Regular cardiac myocyte (primary cell): ENCODE results near the gene TP53RK. TPM values are rescaled to one million over a fixed set of nuclear protein-coding genes. Genes with fewer than 3 reads are reported as not detected.

Source experiments
- total RNA-seq: library from RNA; depleted of rRNA; stranded (reverse); fragments of >200 nt; gene quantifications from 2 replicates; pipeline ENCODE4 v1.2.3, GENCODE V29; 2014

Gene TP53RK
- 13.2 and 17.4 TPM in 2 replicates for total RNA-seq

DNA sequence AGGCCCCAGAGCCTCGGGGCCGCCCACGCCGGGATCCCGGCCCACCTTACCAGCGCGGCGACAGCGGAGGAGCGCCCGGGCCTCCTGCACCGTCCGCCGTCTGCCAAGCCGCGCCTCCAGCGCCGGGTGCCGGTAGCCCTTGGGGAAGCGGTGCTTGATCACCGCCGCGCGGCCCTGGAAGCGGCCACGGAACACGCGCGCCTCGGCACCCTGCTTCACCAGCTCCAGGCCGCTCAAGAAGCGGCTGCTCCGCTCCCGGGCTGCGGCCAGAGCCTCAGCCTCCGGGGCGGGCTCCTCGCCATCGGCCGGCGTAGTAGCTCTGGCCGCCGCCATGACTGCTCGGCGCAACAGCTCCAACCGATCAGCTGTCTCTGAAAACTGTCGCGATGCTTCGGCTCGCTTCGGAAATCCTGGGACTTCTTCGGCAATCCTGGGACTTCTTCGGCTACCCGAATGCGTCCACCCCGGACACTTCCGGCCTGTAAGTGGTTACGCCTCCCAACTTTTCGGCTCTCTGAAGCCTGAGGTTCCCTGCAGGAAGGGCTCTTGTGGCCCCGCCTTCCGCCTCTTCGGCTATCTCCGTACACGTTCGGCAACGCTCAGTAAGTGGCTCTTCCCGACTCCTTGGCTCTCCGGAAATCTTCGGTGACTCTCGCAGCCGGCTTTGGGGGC lies at the start of gene TP53RK:
TSS of gene TP53RK (minus strand) at position 363 of the 672 bp plus-strand sequence. CDS start at position 333, 30 bp downstream.

DNA sequence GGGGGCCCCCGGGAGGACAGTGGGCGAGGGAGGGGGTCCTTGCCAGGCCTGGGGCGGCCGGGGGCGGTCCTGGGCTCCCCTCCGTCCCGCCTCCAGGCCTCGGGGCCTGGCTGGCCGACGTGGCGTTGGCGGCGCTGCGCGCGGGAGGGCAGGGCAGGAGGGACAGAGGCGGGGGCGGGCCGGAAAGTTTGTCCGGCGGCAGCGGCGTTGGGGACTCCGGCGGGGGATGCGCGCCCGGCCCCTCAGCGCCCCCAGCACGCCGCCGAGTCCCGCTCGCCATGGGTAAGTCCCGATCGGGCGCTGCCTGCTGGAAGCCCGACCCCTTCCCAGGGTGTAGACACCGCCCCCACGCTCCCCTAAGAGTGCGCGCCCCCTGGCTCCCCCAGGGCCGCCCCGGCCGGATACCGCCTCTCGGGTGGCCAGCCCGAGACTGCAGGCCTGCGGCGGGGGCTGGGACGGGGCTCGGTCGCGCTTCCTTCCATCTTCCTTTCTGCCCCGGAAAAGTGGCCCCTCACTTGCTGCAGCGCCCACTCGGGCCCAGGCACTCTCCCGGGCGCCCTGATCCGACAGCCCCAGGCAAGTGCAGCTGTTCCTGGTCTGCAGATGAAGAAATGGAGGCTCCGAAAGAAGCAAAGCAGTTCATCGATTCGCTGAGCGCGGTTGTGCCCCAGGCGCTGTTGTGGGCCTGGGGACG lies 20.4 kb upstream of the TP53RK start, which contains the start of gene SLC2A10:
TSS of gene SLC2A10 (plus strand) at position 191 of the 694 bp plus-strand sequence. CDS start at position 279, 88 bp downstream.

DNA sequence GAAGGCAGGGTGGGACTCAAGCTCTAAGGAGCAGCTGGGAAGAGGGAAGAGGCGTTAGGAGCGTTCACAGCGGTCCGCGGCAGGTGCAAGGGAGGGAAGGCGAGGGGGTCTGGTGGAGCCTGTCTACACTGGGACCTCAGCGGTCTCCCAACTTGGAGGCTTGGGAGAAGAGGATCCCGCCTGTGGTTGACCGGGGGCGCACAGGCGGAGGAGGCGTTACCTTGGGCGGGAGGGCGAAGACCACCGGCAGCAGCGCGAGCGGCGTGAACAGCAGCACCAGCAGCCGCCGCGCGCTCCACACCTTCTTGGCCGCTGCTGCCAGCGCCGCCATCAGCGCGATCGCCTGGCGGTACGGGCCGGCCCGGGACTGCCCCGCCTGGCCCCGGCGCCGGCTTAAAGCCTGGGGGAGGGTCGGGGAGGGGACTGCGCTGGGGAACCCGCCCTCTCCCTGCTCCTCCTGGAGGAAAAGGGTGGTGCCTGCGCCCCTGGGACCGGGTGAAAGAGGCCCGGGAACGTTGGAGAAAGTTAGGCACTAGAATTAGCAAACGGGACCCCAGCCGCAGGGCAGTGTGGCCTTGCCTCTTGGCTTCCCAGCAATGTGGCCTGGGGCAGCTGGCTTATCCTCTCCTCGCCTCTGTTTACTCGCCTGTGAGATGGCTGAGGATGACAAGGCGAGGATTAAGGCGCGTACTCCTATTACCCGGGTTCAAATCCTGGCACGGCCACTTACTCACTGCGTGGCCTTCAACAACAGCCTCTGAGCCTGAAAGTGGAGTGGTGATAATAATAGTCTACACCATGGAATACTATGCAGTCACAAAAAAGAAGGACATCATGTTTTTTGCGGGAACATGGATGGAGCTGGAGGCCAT lies 37.9 kb downstream of the TP53RK start, which contains the start of gene SLC13A3:
TSS of gene SLC13A3 (minus strand) at position 369 of the 872 bp plus-strand sequence. CDS start at position 331, 38 bp downstream.

Other genes with a start within 250 kb of the TP53RK start
- 2.5 and 3.1 TPM in 2 replicates for gene ZNF334, start 175.9 kb downstream of the TP53RK start, total RNA-seq
- not detected in 2 replicates for gene OCSTAMP, start 138.8 kb downstream of the TP53RK start, total RNA-seq
- 0.38 and 2.3 TPM in 2 replicates for gene SLC13A3, start 38.0 kb downstream of the TP53RK start, total RNA-seq
- 32.2 and 49.3 TPM in 2 replicates for gene SLC2A10, start 20.2 kb upstream of the TP53RK start, total RNA-seq
- 0.19 and 0.28 TPM in 2 replicates for gene EYA2, start 205.4 kb upstream of the TP53RK start, total RNA-seq